Glomerular endothelial cell (primary cell): Measurements from ENCODE around the gene IL17RD. TPM values are rescaled to one million over a fixed set of nuclear protein-coding genes. Genes with fewer than 3 reads are reported as not detected.
"Not testable (repeated sequence)": the region's sequence is repeated elsewhere in the genome, so short reads cannot be mapped to it uniquely, and the experiment has no call there.

ENCODE experiments used
- DNase-seq: peaks from one replicate; pipeline ENCODE4 v3.0.0-alpha.2; 2011; ENCODE audit warnings: low read depth, low spot score; ENCODE audit errors: extremely low read depth
- total RNA-seq: library from RNA; depleted of rRNA; stranded (reverse); fragments of >200 nt; gene quantifications from 2 replicates; pipeline ENCODE4 v1.2.3, GENCODE V29; 2015

The IL17RD gene
- total RNA-seq, 1 donor from 2014 or later = 2.3 TPM

- DNase-seq = no peak
Measured at GRCh38 chr3:57097536-57097935, 67.6 kb downstream of the IL17RD start.

DNA sequence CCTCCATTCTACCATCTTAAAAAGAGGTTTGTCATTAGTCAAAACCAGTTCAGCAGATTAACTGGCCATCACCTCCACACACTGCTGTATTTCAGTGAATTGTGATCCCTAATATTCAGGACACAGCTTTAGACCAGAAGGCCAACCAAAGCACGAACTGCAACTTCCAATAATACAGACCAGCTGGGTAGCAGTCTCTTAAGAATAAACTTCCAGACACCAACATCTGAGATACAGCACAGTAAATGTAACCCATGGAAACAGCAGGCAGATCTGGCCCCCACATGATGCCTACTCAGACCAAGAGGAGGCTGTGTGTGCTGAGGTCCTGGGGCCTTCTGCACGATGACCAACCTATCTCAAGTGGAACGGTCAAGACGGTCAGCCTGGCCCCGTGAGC is 69.8 kb downstream of the IL17RD start:
- DNase-seq = no peak

GRCh38 chr3:57094575-57094974 is 70.6 kb downstream of the IL17RD start:
- no peak for DNase-seq

DNA sequence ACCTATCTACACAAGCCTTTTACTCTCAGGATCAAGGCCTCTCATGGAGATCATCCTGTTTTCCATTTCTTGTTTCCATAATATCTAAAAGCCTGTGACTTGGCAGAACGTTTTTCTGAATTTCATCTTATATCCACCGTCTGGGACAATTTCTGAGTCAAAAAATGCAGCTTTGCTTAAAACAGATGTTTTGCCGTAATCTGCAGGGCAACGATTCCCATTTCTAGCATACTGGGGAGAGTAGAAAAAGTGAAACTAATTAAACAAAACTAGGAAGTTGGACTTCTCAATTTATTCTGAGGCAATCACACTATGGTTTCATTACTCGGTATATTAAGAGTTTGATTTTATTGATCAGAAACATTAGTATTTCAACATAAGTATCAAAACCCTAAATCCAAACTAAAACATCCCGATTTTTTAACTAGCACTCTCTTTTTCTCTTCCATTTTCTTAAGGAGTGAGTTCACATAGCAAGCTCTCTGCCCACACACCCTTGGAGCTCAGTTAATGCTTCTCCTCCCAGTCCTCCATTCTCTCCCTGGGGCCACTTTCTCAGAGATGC is 71.1 kb downstream of the IL17RD start:
- DNase-seq = no peak

DNA sequence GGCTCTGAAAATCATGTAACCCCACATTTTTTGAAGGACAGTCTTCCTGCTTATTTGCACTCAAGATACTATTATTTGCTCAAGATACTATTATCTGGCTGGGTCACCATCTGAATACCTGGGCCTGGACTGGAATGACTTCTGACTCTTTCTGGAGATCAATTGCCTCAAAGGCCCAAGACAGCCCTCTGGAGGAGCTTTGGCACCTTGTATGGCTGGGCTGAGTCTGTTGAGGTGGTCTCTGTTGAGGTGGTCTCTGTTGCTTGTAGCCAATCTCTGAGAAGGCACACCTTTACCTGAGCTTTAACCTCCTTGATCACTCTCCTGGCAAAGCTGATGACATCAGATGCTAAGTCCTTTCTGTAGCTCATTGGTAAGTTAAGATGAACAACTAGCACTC is 71.7 kb downstream of the IL17RD start:
- no peak for DNase-seq

DNA sequence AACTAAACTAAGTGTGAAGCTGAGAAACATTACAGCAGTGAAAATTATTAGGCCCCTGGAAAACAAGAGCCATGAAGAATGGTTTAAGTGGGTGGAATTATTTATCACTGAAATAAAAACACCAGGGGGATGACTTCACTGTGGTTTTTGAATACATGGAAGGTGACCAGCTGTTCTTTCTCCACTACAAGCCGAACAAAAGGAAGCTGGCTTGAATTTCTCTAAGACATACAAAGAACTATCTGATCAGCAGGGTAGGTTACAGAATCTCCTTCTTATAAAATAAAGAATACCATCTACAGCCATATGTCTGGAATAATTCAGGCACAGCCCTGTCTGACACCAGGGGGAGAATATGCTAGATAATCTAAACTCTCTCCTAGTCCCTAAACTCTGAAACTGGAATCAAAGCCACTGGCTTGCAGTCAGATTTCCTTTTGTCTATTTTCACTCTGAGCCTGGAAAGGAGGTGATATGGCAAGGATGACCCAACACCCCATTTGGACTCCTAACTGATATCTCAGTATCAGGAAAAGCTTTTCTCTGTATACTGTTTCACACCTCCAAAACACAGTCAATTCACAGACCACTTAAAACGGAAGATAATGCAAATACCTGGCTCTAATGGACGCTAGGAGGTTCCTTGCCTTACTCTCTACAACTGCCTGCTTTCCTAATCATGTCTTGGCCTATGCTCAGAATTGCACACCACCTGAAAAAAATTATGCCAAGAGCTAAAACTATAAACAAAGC is 73.5 kb downstream of the IL17RD start:
- DNase-seq = no peak

- no peak for DNase-seq
Measured at GRCh38 chr3:57089043-57089442, 76.1 kb downstream of the IL17RD start.

- DNase-seq = no peak
Measured at GRCh38 chr3:57088503-57088902, 76.7 kb downstream of the IL17RD start.

- no peak for DNase-seq
Measured at GRCh38 chr3:57087361-57088092, 77.6 kb downstream of the IL17RD start.

DNA sequence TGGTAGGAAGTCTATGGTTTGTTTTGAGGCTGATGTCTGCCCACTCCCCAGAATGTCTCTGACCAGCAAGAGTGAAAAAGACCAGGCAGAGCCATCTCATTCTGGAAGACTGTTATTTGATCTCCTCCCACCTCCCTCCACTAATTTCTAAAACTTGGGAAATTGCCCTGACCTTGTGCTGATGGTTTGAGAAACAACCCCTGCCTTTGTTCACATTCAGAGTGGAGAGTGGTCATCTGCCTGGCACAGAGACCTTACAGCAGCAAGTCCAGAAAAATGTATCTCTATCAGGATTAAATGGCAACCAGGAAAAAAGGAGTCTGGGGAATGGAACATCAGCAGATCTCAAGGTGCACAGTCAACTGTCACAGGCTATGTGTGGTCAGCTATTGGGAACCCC is 79.0 kb downstream of the IL17RD start:
- no peak for DNase-seq

DNA sequence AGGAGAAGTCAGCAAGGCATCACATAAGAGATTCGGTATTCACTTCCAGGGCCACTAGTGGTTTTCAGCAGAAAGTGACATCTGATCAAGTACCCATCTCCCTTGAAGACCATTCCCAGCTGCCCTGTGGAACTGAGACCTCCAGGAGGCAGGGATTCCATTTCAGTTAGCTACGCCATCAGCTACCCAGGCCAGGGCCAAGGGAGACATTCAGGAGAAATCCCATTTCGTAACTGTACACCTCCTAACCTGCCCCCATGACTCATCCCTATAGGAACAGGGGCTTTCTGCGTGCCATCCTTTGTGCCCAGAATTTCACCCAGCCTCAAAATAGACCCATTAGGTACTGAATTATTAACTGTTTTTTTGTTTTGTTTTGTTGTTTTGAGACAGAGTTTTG is 79.9 kb downstream of the IL17RD start:
- no peak for DNase-seq

GRCh38 chr3:57083266-57083995 is 81.7 kb downstream of the IL17RD start:
- DNase-seq = not testable (repeated sequence)

GRCh38 chr3:57082481-57082880 is 82.7 kb downstream of the IL17RD start:
- no peak for DNase-seq

DNA sequence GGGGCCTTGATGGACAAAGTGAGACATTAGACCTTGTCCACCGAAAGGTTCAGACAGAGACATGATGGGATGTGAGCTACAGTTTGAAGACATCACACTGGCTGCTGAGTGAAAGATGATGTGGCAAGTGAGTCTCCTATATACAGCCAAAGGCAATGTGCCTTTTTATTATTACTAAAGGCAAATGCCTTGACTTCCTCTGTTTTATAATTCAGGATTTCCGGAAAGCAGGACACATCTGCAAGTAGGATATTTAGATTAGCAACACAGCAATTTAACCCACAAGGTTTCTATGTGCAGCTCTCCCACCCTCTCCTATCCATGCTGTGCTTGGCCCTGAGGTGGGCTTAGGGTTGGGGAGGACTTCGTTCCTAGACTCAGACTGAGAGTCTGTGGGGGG is 84.0 kb downstream of the IL17RD start:
- no peak for DNase-seq

DNA sequence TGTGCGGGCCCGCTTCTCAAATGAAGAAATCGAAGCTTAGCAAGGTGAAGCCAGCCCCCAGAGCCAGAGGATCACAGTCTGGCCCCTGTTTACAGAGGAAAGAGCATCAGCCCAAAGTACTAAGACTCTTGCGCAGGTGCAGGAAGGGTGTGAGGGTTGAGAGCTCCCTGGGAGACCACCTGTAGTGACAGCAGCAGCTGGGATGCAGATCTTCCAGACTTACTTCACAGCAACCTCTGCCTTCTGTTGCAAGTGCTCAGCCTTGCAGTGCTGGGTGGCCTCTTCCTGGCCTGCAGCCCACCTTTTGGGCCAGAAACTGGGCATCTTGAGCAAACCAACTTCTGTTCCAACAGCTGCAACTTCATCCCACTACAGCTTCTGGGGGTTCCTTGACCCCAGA is 85.0 kb downstream of the IL17RD start:
- DNase-seq = no peak

DNA sequence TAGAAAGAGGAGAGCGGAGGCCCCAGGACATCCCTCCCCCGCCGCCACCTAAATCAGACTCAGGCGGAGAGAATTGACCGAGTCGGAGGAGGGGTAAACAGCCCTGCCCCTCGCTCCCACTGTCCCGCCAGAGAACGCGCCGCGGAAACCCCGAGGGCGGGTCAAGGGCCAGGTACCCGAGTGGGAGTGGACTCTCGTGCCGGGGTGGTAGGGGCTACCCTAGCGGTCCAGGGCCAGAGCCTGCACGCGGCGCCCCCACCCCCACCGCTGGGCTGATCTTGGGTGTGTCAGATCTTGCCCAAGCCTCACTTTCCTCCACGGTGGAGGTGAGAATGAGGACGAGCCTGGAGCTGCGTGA is 85.7 kb downstream of the IL17RD start:
- no peak for DNase-seq

GRCh38 chr3:57078635-57079473 is 86.3 kb downstream of the IL17RD start:
- DNase-seq = no peak

DNA sequence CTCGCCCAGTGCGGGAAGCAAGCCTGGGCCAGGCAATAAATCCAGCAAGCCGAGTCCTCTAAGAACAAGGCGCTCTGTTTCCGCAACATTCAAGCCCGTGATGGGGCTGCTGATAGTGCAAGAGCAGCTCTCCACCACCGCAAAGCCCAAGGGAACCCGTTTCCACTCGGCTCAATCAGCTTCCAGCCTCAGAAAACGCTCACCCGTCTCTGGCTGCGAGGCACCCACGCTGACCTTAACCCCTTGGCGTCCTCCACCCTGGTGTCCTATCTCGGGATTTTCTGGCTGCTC is 86.9 kb downstream of the IL17RD start:
- DNase-seq = no peak

DNA sequence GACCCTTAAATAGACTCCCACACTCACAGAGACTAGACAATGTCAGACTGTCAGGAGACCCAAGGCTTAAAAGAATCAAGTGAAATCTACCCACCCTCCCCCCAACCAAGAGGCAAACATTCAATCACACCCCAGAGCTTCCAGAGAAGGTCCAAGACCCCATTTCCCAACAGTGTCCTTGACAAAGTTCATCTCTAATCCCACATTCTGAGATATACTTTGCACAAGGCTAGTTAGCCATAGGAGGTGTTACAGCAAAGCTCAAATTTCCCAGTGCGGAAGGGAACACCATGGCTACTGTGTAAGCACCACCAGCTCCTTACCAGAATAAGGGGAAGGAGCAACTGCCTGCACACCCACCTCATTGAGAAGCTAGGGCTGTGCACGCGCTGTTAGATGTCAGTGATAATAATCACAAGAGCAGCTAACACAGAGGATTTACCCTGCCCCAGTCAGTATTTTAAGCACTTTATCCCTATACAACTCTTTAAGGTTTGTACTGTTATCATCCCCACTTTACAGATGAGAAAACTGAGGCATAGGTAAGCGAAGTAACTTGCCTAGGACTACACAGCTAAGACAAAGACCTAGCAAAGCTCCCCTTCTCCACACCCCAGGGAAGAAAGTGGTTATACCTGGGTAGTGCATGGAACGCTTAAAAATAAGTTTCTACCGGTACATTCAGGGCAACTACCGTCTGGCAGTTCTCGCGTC is 87.4 kb downstream of the IL17RD start:
- no peak for DNase-seq

GRCh38 chr3:57076422-57076951 is 88.7 kb downstream of the IL17RD start:
- DNase-seq = no peak
